NCI-H1105 treated with DMSO at 0.1 percent for 48 hours (cell line): ENCODE data around the gene SLC27A4.

Experiments used
- DNase-seq: peaks from one replicate; lab custom pipeline; 2025; lab: John Stamatoyannopoulos, UW

SLC27A4 gene

DNA sequence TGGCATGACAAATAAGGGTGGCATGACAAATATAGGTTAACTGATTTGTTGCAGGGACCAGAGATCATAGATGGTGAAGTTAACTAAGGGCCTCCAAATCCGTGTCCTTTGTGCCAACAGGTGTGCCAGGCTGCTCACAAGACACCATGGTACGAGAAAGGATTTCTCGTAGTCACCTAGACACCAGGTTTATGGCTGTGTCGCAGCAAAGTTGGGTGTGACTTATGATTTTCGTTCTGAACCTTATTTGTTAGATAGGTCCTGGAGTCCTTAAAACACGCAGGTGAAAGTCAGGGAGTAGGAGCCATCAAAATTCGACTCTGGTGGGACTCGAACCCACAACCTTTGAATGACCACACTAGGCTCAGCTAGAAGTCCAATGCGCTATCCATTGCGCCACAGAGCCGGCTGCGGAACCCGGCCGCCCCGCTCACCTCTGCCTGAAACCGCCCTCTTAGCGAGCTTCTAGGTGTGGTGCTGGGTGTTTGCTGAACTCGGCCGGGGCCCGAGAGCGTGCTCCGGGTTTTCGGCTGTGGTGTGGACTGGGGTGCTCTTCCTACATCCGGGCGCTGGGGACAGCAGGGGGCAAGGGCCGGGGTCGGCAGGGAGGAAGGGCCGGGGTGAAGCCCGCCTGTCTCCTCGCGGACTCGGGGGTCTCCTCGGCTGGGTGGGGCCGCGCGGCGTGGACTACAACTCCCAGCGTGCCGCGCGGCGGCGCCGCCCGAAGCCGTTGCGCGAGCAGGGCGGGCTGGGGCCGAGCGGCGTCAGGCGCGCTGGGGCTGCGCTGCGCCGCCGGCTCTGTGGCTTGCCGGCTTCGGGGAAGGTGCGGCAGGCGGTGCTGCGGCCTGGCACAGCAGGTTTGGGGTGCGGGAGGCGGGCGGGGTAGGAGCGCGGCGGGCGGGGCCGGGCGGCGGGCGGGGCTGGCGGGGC, at the start of gene SLC27A4:
Gene SLC27A4 (plus strand): TSS at position 767 of the 930 bp plus-strand sequence. CDS start 2,606 bp downstream, outside the sequence.
- peak; percentile 64 for DNase-seq

- no peak for DNase-seq
Observed at GRCh38 chr9:128292009-128292408, 48.3 kb upstream of the SLC27A4 start.

DNA sequence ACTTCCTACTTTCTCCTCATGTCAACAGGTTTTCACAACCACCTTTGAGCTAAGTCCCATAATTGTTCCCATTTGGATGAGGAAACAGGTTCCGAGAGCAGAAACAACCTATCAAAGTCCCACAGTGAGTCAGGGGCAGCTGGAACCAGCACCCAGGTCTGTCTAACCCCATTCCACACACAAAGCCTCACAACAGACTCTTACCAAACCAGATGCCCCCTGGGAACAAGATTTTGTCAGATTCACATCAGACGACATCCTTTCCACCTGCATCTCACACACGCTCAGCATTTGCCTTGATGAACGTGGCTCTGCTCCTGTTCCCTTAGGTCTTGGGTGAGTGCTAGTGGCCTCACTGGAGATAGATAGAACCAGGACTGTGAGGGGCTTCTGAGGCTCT, 47.2 kb upstream of the SLC27A4 start:
- no peak for DNase-seq

GRCh38 chr9:128294142-128294541, 46.2 kb upstream of the SLC27A4 start:
- DNase-seq: no peak

- no peak for DNase-seq
Observed at GRCh38 chr9:128296340-128297220, 43.7 kb upstream of the SLC27A4 start.

DNA sequence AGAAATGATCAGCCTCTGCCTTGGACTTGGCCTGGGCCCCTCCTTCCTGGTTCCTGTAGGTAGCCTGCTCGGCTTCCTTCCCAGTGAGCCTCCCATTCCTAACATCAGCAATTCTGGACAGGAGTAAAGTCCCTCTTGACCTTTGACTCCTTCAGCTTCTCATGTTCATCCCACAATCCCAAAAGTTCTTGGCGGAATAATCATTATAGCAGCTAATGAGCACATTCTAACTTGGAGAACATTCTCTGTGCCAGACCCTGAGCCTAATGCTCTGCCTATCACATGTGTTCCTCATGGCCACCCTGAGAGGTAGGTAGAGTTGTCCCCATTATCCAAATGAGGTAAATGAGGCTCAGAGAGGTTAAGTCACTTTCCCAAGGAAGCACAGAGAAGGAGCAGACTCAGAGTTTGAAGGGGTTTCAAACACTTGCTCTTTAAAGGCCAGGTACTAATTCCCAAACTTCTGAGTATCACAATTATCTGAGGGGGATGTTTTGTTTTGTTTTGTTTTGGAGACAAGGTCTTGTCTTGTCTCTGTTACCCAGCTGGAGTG, 43.0 kb upstream of the SLC27A4 start:
- no peak for DNase-seq

DNA sequence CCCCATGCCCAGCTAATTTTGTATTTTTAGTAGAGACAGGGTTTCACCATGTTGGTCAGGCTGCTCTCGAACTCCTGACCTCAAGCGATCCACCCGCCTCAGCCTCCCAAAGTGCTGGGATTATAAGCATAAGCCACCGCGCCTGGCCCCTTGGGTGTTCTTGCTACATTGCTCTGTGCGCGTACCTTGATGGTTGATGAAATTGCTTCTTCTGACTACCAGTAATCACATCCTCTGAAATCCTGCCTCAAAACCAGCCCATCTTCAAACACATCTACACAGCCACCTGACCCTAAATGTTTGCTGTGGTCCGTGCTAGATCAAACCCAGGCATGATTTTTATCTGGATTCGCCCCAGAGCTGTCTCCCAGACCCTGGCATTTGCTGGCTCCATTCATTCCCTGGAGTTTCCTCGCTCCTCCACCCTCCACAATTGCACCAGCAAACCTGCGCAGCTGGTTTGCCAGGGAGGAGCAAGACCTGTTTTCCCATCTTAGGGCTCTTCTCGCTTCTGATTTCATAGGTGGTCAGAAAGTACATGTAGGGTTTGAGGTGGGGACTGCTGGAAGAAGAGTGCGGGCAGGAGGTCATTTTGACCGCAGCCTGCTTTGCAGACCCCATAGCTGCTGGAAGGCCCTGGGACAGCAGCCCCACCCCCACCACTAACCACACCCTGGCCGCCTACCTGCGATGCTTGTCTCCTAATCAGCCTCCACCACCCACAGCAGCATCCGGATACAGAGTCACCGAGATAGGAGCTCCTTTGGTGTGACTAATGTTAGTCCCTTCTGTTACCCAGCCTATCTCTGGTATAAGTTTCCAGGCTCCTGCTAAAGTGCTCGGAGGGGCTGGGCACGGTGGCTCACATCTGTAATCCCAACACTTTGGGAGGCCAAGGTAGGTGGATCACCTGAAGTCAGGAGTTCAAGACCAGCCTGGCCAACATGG, 41.5 kb upstream of the SLC27A4 start:
- DNase-seq: no peak

DNA sequence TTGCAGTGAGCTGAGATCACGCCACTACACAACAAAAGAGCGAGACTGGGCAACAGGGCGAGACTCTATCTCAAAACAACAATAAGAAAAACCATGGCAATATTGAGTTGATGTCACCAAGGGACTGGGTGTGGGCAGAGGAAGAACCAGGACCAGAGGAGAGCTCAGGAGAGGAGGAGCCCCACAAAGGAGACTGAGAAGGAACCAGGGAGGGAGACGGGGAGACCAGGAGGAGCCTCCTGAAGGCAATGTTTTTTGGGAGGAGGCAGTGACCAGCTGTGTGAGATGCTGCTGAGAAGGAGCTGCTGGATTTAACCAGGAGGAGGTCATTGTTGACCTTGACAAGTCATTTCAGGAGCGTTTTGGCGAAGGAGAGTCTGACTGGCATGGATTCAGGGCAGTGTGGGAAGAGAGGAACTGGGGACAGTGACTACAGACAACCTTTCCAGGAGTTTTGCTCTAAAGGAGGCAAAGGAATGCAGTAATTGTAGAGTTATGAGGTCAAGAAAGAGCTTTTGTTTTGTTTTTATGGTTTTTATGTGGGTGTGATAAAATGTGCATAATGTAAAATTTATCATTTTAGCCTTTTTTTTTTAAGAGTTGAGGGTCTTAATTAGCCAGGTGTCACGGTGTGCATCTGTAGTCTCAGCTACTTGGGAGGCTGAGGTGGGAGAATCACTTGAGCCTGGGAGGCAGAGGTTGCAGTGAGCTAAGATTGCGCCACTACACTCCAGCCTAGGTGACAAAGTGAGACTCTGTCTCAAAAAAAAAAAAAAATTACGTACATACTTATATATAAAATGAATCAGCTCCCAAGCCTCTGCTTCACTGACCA, 36.0 kb upstream of the SLC27A4 start:
- no peak for DNase-seq

DNA sequence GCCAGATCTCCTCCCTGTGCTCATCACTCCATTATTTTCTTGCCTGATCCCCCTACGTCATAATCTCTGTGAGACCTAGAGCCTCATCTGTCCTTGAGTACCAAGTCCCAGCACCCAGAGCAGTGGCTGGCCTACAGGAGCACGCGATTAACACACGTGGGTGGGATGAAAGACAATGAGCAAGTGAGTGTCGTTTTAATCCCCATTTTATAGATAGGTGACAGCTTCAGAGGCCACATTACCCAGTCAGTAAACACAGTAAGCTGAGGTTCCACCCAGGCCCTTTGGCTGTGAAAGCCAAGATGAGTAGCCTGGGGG, 35.4 kb upstream of the SLC27A4 start:
- no peak for DNase-seq

GRCh38 chr9:128309551-128309950, 30.8 kb upstream of the SLC27A4 start:
- no peak for DNase-seq

DNA sequence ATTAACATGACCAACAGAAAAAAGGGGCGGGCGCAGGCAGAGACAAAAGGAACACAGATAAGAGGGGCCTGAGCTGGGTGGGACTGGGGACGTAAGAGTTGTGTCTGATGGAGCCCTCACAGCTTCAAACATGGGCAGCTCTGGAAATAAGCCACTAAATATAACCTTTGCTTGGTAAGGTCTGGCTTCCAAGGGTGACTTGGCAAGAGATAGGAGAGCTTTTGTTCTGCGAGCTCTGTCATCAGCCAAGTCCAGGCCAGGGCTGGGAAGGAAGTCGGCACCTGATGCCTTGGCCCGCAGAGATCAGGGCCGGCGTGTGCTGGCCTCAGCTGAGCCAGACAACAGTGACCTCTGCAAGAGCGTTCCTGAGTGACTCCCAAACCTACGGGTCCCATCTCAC, 29.9 kb upstream of the SLC27A4 start:
- no peak for DNase-seq

GRCh38 chr9:128314697-128315096, 25.6 kb upstream of the SLC27A4 start:
- no peak for DNase-seq

DNA sequence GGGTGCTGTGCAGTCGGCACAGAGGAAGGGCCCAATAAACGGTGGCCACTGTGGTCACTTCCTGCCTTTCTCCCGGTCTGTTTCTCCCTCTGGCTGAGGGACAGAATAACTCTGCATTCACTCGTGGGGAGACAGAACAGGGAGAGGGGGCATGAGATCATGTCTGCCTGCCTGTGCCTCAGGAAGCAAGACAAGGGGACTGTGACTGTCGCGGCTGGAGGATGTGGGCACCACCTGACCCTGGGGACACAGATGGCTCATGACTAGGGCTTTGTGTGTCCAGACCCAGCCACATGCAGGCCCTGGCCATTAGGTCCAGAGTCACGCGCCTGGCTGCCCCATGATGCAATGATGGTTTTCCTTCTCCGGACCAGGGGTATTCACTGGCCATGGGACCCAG, 23.9 kb upstream of the SLC27A4 start:
- no peak for DNase-seq

GRCh38 chr9:128317629-128318028, 22.7 kb upstream of the SLC27A4 start:
- no peak for DNase-seq

- DNase-seq: no peak
Observed at GRCh38 chr9:128321343-128321742, 19.0 kb upstream of the SLC27A4 start.

DNA sequence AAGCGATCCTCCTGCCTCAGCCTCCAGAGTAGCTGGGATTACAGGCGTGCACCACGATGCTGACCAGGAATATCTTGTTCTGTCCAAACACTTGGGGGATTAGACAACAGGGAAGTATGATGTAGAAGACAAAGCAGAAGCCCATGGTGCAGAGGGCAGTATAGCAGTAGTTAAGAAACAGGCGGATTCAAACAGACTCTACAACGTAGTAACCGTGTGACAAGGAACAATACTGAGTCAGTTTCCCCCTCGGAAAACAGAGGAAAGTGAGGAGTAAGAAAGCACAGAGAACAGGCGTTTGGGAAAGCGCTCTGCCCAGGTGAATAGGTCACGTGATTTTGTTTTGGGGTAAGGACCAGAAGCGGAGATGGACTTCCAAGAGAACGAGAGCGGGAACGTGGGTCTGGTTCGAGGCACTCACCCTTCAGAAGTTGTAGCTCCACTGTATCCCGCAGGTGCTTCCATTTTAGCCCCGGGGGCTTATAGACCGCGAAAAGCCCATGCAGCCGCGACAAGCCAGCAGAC, 18.4 kb upstream of the SLC27A4 start:
- no peak for DNase-seq

GRCh38 chr9:128322404-128323211, 17.7 kb upstream of the SLC27A4 start, which contains the start of the genes COQ4 and TRUB2:
COQ4 (plus strand) TSS chr9:128322839; CDS start chr9:128322859, 20 bp downstream.
TRUB2 (minus strand) TSS chr9:128322447; CDS start chr9:128322408, 39 bp downstream.
- peak; percentile 92 for DNase-seq

DNA sequence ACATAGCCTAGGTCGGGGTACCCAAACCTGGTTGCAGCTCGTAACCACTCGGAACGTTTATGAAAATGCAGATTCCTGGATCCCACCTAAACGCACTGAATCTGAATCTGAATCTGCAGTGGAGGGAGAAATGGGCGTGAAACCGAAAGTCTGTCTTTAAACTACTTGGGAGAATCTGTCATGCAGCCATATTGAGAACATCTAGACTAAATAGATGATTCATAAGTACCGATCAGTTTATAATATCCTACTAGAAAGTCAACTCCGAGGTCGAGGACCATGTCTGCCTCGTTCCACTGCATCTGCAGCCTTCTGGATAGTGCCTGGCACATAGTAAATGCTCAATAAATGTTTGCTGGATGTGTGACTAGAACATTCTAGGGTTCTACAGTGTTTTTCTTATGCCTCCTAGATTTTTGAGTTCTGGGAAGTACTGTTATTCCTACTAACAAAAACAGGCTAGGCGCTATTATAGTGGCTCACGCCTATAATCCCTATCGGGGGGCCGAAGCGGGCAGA, 17.1 kb upstream of the SLC27A4 start:
- no peak for DNase-seq

DNA sequence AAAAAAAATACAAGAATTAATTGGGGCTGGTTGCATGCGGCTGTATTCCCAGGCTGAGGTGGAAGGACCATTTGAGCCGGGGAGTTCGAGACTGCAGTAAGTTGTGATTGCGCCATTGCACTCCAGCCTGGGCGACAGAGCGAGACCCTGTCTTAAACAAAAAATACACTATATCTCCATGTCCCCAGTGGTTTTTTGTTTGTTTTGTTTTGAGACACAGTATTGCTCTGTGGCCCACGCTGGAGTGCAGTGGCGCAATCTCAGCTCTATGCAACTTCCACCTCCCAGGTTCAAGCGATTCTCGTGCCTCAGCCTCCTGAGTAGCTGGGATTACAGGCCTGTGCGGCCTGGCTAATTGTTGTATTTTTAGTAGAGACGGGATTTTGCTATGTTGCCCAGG, 16.5 kb upstream of the SLC27A4 start:
- DNase-seq: no peak
